Duodenal mucosa (tissue), 2 donors: ENCODE data around the gene REPIN1.

Experiments
- H3K27ac ChIP-seq: one replicate; pipeline ENCODE4 v1.7.0; 2013; ENCODE audit warnings: low read depth, low read length
- H3K27me3 ChIP-seq, 2 donors: one replicate each; pipeline ENCODE4 v1.7.0; 2013; ENCODE audit warnings: low read length in 2 of 2, control low read depth in 1 of 2; ENCODE audit not compliant: insufficient read depth in 2 of 2, control insufficient read depth in 1 of 2
- H3K36me3 ChIP-seq, 2 donors: one replicate each; pipeline ENCODE4 v1.7.0; 2013; ENCODE audit warnings: low read length in 2 of 2, control low read depth in 1 of 2; ENCODE audit not compliant: insufficient read depth in 2 of 2, control insufficient read depth in 1 of 2
- H3K4me1 ChIP-seq, 2 donors: one replicate each; pipeline ENCODE4 v1.7.0; 2013; ENCODE audit warnings: low read length in 2 of 2, control low read depth in 1 of 2; ENCODE audit not compliant: insufficient read depth in 2 of 2, control insufficient read depth in 1 of 2
- H3K4me3 ChIP-seq, 2 donors: one replicate each; pipeline ENCODE4 v1.7.0; 2013; ENCODE audit warnings: low read length in 2 of 2, low read depth in 1 of 2
- H3K9ac ChIP-seq, 2 donors: one replicate each; pipeline ENCODE4 v1.7.0; 2013; ENCODE audit warnings: low read length in 2 of 2, low read depth in 1 of 2
- H3K9me3 ChIP-seq, 2 donors: one replicate each; pipeline ENCODE4 v1.7.0; 2013; ENCODE audit warnings: low read length in 2 of 2, control low read depth in 1 of 2; ENCODE audit not compliant: control insufficient read depth in 1 of 2

Gene REPIN1

GRCh38 chr7:150358988-150359621 lies 9.5 kb upstream of the REPIN1 start:
- Histone ChIP-seq H3K4me3 (no peak overlapping the region), H3K36me3 (no peaks in the 10 kb centered on the region), H3K9me3 (no peaks in the 10 kb centered on the region), H3K4me1 (peaks cover 9 to 12% of the 10 kb centered on the region in 2 donors), H3K27me3 (no peaks in the 10 kb centered on the region), H3K27ac (no peak overlapping the region), H3K9ac (no peak overlapping the region)

GRCh38 chr7:150359622-150360362 lies 8.8 kb upstream of the REPIN1 start:
- Histone ChIP-seq H3K27ac (no peak overlapping the region), H3K9me3 (no peaks in the 10 kb centered on the region), H3K27me3 (no peaks in the 10 kb centered on the region), H3K4me1 (peaks cover 9 to 12% of the 10 kb centered on the region in 2 donors), H3K9ac (no peak overlapping the region), H3K4me3 (no peak overlapping the region), H3K36me3 (no peaks in the 10 kb centered on the region)

GRCh38 chr7:150360363-150361058 lies 8.1 kb upstream of the REPIN1 start:
- Histone ChIP-seq H3K9ac (no peak overlapping the region), H3K9me3 (no peaks in the 10 kb centered on the region), H3K36me3 (no peaks in the 10 kb centered on the region), H3K27me3 (no peaks in the 10 kb centered on the region), H3K4me3 (no peak overlapping the region), H3K27ac (no peak overlapping the region), H3K4me1 (peaks cover 9 to 12% of the 10 kb centered on the region in 2 donors)

- no peaks in the 10 kb centered on the region for H3K27me3 ChIP-seq
- no peak overlapping the region for H3K27ac ChIP-seq
- H3K9ac ChIP-seq: no peak overlapping the region
- no peaks in the 10 kb centered on the region for H3K9me3 ChIP-seq
- peaks cover 9 to 12% of the 10 kb centered on the region in 2 donors for H3K4me1 ChIP-seq
- H3K36me3 ChIP-seq: no peaks in the 10 kb centered on the region
- no peak overlapping the region for H3K4me3 ChIP-seq
These were observed 7.2 kb upstream of the REPIN1 start for GRCh38 chr7:150361402-150361801.

GRCh38 chr7:150361807-150362621 lies 6.6 kb upstream of the REPIN1 start:
- no peak overlapping the region for H3K27ac ChIP-seq
- H3K27me3 ChIP-seq: no peaks in the 10 kb centered on the region
- no peaks in the 10 kb centered on the region for H3K9me3 ChIP-seq
- H3K9ac ChIP-seq: no peak overlapping the region
- H3K4me1 ChIP-seq: peaks cover 9 to 12% of the 10 kb centered on the region in 2 donors
- H3K36me3 ChIP-seq: no peaks in the 10 kb centered on the region
- H3K4me3 ChIP-seq: no peak overlapping the region

GRCh38 chr7:150363370-150363769 lies 5.3 kb upstream of the REPIN1 start:
- Histone ChIP-seq H3K9ac (no peak overlapping the region), H3K4me1 (peaks cover 6 to 12% of the 10 kb centered on the region in 2 donors), H3K27me3 (no peaks in the 10 kb centered on the region), H3K27ac (no peak overlapping the region), H3K36me3 (no peaks in the 10 kb centered on the region), H3K9me3 (no peaks in the 10 kb centered on the region), H3K4me3 (no peak overlapping the region)

GRCh38 chr7:150363872-150364271 lies 4.8 kb upstream of the REPIN1 start:
- Histone ChIP-seq H3K27me3 (no peaks in the 10 kb centered on the region), H3K27ac (no peak overlapping the region), H3K4me3 (no peak overlapping the region), H3K4me1 (peaks cover 6 to 12% of the 10 kb centered on the region in 2 donors), H3K9me3 (no peaks in the 10 kb centered on the region), H3K36me3 (no peaks in the 10 kb centered on the region), H3K9ac (no peak overlapping the region)

GRCh38 chr7:150365194-150365593 lies 3.4 kb upstream of the REPIN1 start:
- no peaks in the 10 kb centered on the region for H3K27me3 ChIP-seq
- no peaks in the 10 kb centered on the region for H3K36me3 ChIP-seq
- no peak overlapping the region for H3K4me3 ChIP-seq
- H3K27ac ChIP-seq: no peak overlapping the region
- no peak overlapping the region for H3K9ac ChIP-seq
- peaks cover 13 to 22% of the 10 kb centered on the region in 2 donors for H3K4me1 ChIP-seq
- no peaks in the 10 kb centered on the region for H3K9me3 ChIP-seq

GRCh38 chr7:150365673-150366398 lies 2.8 kb upstream of the REPIN1 start:
- H3K9ac ChIP-seq: no peak overlapping the region
- H3K27ac ChIP-seq: no peak overlapping the region
- H3K4me3 ChIP-seq: no peak overlapping the region
- H3K36me3 ChIP-seq: peaks cover 0 to 3% of the 10 kb centered on the region in 2 donors
- peaks cover 20 to 28% of the 10 kb centered on the region in 2 donors for H3K4me1 ChIP-seq
- H3K27me3 ChIP-seq: no peaks in the 10 kb centered on the region
- H3K9me3 ChIP-seq: no peaks in the 10 kb centered on the region
